Endothelial cell of umbilical vein (primary cell): ENCODE data around the gene SLC18A3. TPM values are rescaled to one million over a fixed set of nuclear protein-coding genes. Genes with fewer than 3 reads are reported as not detected.

Source experiments
- BruUV-seq: library from RNA; stranded (reverse); fragments of 400-500 nt; replicated peaks from 2 replicates; lab custom pipeline; 2021; lab: Mats Ljungman, UMichigan
- CTCF ChIA-PET: fragments of 300-600, 350-600 bp; sonication (Branson Sonifier 250); formaldehyde crosslinking; loops from one replicate; lab custom pipeline; 2021; ENCODE audit warnings: antibody characterized with exemption, inconsistent platforms; lab: Charles Lee
- POLR2A ChIA-PET: fragments of 300-600, 350-600 bp; sonication (Branson Sonifier 250); formaldehyde crosslinking; loops from one replicate; lab custom pipeline; 2021; ENCODE audit warnings: antibody characterized with exemption, inconsistent platforms; lab: Charles Lee
- DNase-seq: peaks from one replicate; pipeline ENCODE4 v3.0.0-alpha.2; 2011; ENCODE audit warnings: low read depth, low spot score
- FAIRE-seq: peaks from 2 replicates; lab custom pipeline; 2011; peaks lifted over from hg19 to GRCh38; lab: Jason Lieb, UNC
- H2AFZ ChIP-seq: 2 replicates; pipeline ENCODE4 v1.6.0; 2012; ENCODE audit warnings: low read depth, low read length, control low read depth, inconsistent platforms
- H3K27ac ChIP-seq: 2 replicates; pipeline ENCODE4 v1.5.1; 2011; ENCODE audit warnings: low read depth, mild to moderate bottlenecking, control low read depth, low read length, moderate library complexity; ENCODE audit not compliant: insufficient read depth
- H3K27me3 ChIP-seq, 2 experiments: 2 replicates each; pipeline versions ENCODE4 v1.6.0 to v1.6.1; 2011; ENCODE audit warnings: low read length in 2 of 2, mixed read lengths in 1 of 2; ENCODE audit not compliant: control insufficient read depth in 2 of 2, insufficient read depth in 2 of 2
- H3K36me3 ChIP-seq, 2 experiments: 2 replicates in 1 of 2; 3 replicates in 1 of 2; pipeline ENCODE4 v1.5.1; 2011; ENCODE audit warnings: low read length in 2 of 2, mild to moderate bottlenecking in 1 of 2, moderate library complexity in 1 of 2; ENCODE audit not compliant: control insufficient read depth in 2 of 2, insufficient read depth in 2 of 2; ENCODE audit errors: extremely low read depth in 1 of 2
- H3K4me1 ChIP-seq: 3 replicates; pipeline ENCODE4 v1.5.1; 2011; ENCODE audit warnings: mild to moderate bottlenecking, low read length; ENCODE audit not compliant: control insufficient read depth, insufficient read depth; ENCODE audit errors: extremely low read depth
- H3K4me2 ChIP-seq: 2 replicates; pipeline ENCODE4 v1.6.1; 2011; ENCODE audit warnings: low read length, control low read depth, mixed read lengths; ENCODE audit not compliant: insufficient read depth
- H3K4me3 ChIP-seq, 3 experiments: fragments of 200-600 bp in 1 of 3; sonication (generic), shearing (Covaris generic) in 1 of 3; replicated peaks in 1 of 3; 2 replicates each; pipeline ENCODE4 v1.5.1; 2011 to 2016; ENCODE audit warnings: control low read depth in 3 of 3, low read length in 3 of 3, mild to moderate bottlenecking in 2 of 3, inconsistent platforms in 1 of 3, low read depth in 1 of 3, moderate library complexity in 1 of 3; ENCODE audit not compliant: insufficient read depth in 1 of 3
- H3K79me2 ChIP-seq: 2 replicates; pipeline ENCODE4 v1.6.0; 2012; ENCODE audit warnings: low read length, inconsistent platforms; ENCODE audit not compliant: control insufficient read depth, insufficient read depth
- H3K9ac ChIP-seq: replicated peaks from 2 replicates; pipeline ENCODE3; 2011; ENCODE audit warnings: low read length, control low read depth; ENCODE audit not compliant: insufficient read depth; ENCODE audit errors: extremely low read depth
- H3K9me1 ChIP-seq: replicated peaks from 3 replicates; pipeline ENCODE4 v1.6.0; 2011; ENCODE audit warnings: mild to moderate bottlenecking, low read length; ENCODE audit not compliant: control insufficient read depth, insufficient read depth; ENCODE audit errors: extremely low read depth
- H3K9me3 ChIP-seq: replicated peaks from 2 replicates; pipeline ENCODE4 v1.5.1; 2012; ENCODE audit warnings: low read length, inconsistent platforms; ENCODE audit not compliant: control insufficient read depth, insufficient read depth
- H4K20me1 ChIP-seq: replicated peaks from 2 replicates; pipeline ENCODE3; 2011; ENCODE audit warnings: mild to moderate bottlenecking, low read length; ENCODE audit not compliant: control insufficient read depth, insufficient read depth; ENCODE audit errors: extremely low read depth
- EZH2 ChIP-seq: IDR thresholded peaks from 2 replicates; pipeline ENCODE4 v1.6.1; 2012; ENCODE audit warnings: borderline replicate concordance, low read depth, mild to moderate bottlenecking, moderate library complexity, low read length, inconsistent platforms; ENCODE audit not compliant: severe bottlenecking
- FOS ChIP-seq: IDR thresholded peaks from 2 replicates; pipeline ENCODE4 v1.6.1; 2011; ENCODE audit warnings: mild to moderate bottlenecking, low read length, moderate library complexity, borderline replicate concordance; ENCODE audit not compliant: insufficient read depth
- GATA2 ChIP-seq: IDR thresholded peaks from 2 replicates; pipeline ENCODE4 v1.7.0; 2011; ENCODE audit warnings: low read depth, mild to moderate bottlenecking, moderate library complexity, mixed read lengths, low read length; ENCODE audit not compliant: insufficient read length, insufficient read depth
- JUN ChIP-seq: IDR thresholded peaks from 2 replicates; pipeline ENCODE4 v1.6.1; 2011; ENCODE audit warnings: borderline replicate concordance, low read depth; ENCODE audit not compliant: insufficient read length, insufficient read depth
- MYC ChIP-seq: IDR thresholded peaks from one replicate; pipeline ENCODE4 v1.6.1; 2011; ENCODE audit warnings: mild to moderate bottlenecking, low read depth, low read length
- POLR2A ChIP-seq: IDR thresholded peaks from 2 replicates; pipeline ENCODE4 v1.6.1; 2012; ENCODE audit warnings: low read depth, mild to moderate bottlenecking, control low read depth, low read length
- POLR2AphosphoS5 ChIP-seq: IDR thresholded peaks from 2 replicates; pipeline ENCODE4 v1.6.1; 2012; ENCODE audit warnings: low read depth, mild to moderate bottlenecking, control low read depth, low read length, moderate library complexity; ENCODE audit not compliant: insufficient read depth
- dilution Hi-C: fragments of 300-500 bp; cut with MboI; formaldehyde crosslinking; loops from one replicate; pipeline ENCODE4 v1.15.0; 2019; ENCODE audit warnings: low sequenced_read_pairs; ENCODE audit not compliant: extremely low pct_ligation_motif_present
- intact Hi-C: fragments of 100-400 bp; cut with micrococcal nuclease; formaldehyde crosslinking; loops from one replicate; pipeline ENCODE4 v1.10.0; 2022
- polyA plus RNA-seq, 4 experiments: library from polyadenylated mRNA; depleted of rRNA in 3 of 4; stranded (reverse) in 3 of 4; unstranded in 1 of 4; fragments of >200 nt; gene quantifications; 2 replicates each; pipeline versions ENCODE4 v1.2.1 to v1.2.3, GENCODE V29; 2011 to 2012; ENCODE audit warnings: missing spikeins in 1 of 4
- total RNA-seq: library from RNA; stranded (reverse); gene quantifications from 2 replicates; pipeline ENCODE4 v1.2.3, GENCODE V29; 2021
- TF ChIP-seq, protein P1 (sequence below): IDR thresholded peaks from 2 replicates; pipeline ENCODE4 v1.6.1; 2011; ENCODE audit not compliant: insufficient read depth, insufficient read length
- TF ChIP-seq, protein P2 (sequence below), 2 donors: IDR thresholded peaks; 1 replicate in 1 of 2; 2 replicates in 1 of 2; pipeline ENCODE4 v1.5.1; 2011; ENCODE audit warnings: low read length in 2 of 2, mild to moderate bottlenecking in 2 of 2, moderate library complexity in 2 of 2, control low read depth in 1 of 2, inconsistent platforms in 1 of 2, low read depth in 1 of 2; ENCODE audit not compliant: insufficient read depth in 1 of 2; ENCODE audit errors: extremely low read depth in 1 of 2

The SLC18A3 gene
- total and polyA plus RNA-seq, 2 donors (not counting 3 experiments of a cell fraction or from before 2014, with no cell fraction given): not detected

DNA sequence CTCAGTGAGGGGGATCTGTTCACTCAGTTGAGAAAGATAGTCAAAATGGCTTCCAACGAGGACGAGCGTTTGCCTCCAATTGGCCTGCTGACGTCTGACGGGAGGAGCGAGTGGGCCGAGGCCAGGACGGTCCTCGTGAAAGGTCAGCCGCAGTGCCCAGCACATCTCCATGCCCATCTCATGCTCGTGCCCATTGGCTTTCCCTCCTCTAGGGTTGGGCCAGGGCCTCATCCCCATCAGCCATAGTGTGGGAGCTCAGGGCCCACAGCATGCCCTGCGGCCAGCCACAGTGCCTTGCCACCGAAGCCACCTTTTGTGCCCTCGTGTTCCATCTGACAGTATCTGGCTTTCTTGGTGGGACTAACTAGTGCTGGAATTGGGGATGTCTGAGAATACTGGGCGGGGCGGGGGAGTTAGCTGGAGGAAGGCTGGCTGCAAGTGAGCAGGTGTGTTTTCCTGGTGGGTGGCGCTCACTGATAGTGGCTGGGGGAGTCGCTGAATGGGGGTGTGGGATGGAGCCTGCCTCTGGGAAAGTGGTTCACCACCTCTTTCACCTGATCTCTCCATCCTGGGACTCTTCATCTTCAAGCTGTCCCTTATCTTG, 17.6 kb downstream of the SLC18A3 start:
- Histone ChIP-seq H3K9ac (no peak overlapping the region), H3K4me2 (no peak overlapping the region), H3K9me3 (no peaks in the 10 kb centered on the region), H3K79me2 (no peaks in the 10 kb centered on the region), H3K27me3 (peaks cover 0 to 3% of the 10 kb centered on the region in 2 experiments), H4K20me1 (no peaks in the 10 kb centered on the region), H2AFZ (no peak overlapping the region), H3K27ac (no peak overlapping the region), H3K4me3 (no peak overlapping the region), H3K9me1 (no peaks in the 10 kb centered on the region), H3K36me3 (no peaks in the 10 kb centered on the region), H3K4me1 (no peaks in the 10 kb centered on the region)
- ChIA-PET POLR2A (no interaction called here), CTCF (no interaction called here)
- DNase-seq: no peak
- no peak for FAIRE-seq
- BruUV-seq: no TSS peak
- intact Hi-C loops (no loop called here), dilution Hi-C loops (no loop called here)
- TF ChIP-seq POLR2A (no peak), MYC (no peak), JUN (no peak), FOS (no peak), POLR2AphosphoS5 (no peak), EZH2 (no peak), GATA2 (no peak)
- TF ChIP-seq, protein P1, sequence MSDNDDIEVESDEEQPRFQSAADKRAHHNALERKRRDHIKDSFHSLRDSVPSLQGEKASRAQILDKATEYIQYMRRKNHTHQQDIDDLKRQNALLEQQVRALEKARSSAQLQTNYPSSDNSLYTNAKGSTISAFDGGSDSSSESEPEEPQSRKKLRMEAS: no peak
- TF ChIP-seq, protein P2, sequence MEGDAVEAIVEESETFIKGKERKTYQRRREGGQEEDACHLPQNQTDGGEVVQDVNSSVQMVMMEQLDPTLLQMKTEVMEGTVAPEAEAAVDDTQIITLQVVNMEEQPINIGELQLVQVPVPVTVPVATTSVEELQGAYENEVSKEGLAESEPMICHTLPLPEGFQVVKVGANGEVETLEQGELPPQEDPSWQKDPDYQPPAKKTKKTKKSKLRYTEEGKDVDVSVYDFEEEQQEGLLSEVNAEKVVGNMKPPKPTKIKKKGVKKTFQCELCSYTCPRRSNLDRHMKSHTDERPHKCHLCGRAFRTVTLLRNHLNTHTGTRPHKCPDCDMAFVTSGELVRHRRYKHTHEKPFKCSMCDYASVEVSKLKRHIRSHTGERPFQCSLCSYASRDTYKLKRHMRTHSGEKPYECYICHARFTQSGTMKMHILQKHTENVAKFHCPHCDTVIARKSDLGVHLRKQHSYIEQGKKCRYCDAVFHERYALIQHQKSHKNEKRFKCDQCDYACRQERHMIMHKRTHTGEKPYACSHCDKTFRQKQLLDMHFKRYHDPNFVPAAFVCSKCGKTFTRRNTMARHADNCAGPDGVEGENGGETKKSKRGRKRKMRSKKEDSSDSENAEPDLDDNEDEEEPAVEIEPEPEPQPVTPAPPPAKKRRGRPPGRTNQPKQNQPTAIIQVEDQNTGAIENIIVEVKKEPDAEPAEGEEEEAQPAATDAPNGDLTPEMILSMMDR (IDR thresholded peaks at IDR 0.05; ENCODE audit: extremely low read depth in 1 of 2, insufficient read depth in 1 of 2, low read depth in 1 of 2, low read length in 2 of 2): no peak
